NCI-H1092 (cell line): Measurements from ENCODE around the gene FAM151A.
A peak's percentile ranks its signal among the peaks of the same experiment; 100 is the strongest.

Experiments used
- DNase-seq: peaks from one replicate; lab custom pipeline; 2025; lab: John Stamatoyannopoulos, UW

FAM151A gene

DNA sequence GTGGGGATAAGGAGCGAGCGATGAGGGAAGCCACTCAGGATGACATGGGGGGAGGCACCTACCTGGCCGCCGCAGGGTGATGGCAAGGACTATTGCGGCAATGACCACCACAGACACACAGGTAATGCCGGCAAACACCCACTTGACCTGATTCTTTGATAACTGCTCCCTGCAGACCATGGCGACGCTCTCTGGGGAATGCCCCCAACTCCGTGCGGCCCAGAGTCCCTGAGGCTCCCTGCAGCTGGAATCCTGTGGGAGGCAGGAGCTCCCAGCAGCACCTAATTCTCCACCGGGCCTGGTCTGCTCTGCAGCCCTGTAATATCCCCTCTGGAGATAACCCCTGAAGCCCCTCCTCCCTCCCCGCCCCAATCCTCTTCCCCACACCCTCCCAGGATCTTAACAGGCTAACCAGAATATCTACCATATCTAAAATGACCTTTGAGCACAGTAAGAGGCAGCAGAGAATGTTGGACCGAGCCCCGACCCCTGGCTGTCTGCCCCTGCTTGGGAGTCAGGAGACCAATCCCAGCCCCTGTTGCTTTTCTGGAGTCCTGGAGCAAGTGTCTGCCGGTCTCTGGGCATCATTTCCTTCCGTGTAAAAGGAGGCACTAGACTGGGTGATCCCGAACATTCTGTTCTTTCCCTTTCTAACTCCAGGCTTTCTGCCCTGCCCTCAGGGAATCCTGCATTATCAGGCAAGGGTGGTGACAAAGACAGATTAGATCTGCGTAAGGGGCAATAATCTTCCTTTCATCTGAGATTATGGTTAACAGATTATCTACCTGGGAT, at the start of gene FAM151A:
Gene FAM151A, minus strand, starts transcription at position 310 of the 792 bp plus-strand sequence. Its CDS starts 130 bp downstream, at position 180.
- DNase-seq: no peak

DNA sequence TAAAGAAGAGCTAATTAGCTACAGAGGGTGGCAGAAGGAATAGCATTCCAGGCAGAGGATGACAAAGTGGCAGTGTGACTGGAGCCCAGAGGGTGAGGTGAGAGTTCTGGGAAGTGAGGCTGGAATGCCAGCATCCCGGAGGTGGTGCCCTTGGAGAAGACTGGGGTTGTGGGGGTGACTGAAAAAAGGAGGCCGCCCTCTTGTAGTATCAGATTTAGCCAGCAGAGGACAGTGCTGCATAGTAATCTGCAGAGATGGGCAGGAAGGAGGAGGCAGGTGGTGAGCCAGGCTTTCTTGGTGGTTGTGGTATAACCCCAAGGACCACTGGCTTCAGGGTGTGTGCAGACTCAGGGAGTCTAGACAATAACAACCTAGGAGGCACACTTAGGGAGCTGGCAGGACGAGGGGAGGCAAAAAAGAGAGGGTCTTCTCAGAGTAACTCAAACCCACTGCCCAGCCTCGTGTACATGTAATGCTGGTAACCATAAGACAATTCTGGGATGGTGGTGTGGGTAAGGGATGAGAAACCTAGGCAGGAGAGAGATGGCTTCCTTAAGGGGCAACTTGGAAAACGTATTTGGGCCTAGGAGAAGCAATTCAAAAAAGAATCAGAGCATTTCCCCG, 48.8 kb upstream of the FAM151A start:
- peak; percentile 19 for DNase-seq

DNA sequence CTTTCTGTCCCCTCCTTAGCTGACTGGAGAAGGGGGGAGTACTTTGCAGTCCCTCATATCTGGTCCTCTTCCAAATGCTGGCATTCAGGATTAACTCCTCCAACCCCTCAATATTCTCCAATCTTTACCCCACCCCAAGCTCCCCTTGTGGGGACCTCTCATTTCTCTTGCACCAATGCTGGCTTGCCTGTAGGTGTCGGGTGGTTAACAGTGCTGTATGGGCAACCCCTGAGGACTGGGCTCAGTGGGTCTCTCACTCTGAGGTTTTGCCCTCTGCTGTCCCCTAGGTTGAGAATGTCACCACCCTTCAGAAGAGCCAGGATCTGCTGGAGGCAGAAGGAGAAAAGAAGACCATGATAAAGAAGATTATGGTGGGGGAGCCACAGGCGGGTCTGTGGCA, 45.2 kb upstream of the FAM151A start:
- DNase-seq: no peak

DNA sequence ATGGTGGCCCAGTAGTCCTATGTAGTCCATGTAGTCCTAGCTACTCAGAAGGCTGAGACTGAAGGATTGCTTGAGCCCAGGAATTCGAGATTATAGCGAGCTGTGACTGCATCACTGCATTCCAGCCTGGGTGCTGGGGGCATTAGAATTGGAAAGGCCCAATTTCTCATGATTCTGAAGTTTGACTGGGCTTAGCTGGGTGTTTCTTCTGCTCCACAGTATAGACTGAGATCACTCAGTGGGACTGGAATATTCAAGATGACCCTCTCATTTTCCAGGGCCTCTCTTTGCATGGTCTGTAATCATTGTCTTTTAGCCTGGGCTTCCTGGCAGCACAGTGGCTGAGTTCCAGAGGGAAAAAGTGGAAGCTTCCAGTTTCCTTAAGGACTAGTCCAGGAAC, 44.5 kb upstream of the FAM151A start:
- no peak for DNase-seq

DNA sequence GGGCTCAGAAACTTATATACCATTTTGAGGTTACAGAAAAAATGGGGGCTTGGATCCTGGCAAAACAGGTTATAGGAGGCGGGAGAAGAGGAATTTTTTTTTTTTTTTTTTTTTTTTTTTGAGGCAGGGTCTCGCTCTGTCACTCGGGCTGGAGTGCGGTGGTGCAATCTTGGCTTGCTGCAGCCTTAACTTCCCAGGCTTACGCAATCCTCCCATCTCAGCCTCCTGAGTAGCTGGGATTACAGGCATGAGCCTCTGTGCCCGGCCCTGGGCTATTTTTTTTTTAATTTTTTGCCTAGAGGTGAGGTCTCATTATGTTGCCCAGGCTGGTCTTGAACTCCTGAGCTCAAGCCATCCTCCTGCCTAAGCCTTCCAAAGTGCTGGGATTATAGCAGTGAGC, 43.0 kb upstream of the FAM151A start:
- DNase-seq: no peak

DNA sequence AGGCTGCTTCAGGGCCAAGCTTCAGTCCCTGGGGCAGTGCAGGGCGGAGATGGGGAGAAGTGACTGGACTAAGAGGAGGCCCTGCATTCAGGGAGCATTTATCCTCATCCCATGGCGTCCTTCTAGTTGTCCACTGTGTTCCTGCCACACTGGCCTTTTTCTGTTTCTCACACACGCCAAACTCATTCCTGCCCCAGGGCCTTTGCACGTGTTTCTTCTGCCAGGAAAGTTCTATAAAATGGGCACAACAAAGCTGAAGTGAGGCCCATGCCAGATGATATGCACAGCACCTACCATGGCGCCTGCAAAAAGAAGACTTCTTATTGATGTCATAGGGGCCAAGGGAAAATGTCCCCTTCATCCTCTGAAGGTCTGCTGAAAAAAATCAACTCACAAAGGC, 42.5 kb upstream of the FAM151A start:
- DNase-seq: no peak

DNA sequence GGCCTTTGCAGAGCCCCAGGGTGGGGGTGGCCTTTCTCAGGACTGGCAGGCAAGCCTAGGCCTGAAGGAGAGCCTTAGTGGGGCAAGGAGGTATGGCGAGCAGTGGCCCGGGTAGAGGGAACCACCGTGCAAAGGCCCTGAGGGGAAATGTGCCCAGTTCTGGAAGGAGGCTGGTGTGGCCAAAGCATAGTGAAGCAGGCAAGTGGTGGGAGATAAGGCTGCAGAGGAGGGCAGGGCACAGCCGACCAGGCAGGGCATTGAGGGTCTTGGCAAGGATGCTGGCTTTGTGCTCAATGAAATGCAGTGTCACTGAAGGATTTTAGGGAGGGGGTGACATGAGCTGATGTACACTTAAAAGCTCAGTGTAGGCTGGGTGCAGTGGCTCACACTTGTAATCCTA, 41.0 kb upstream of the FAM151A start:
- no peak for DNase-seq

DNA sequence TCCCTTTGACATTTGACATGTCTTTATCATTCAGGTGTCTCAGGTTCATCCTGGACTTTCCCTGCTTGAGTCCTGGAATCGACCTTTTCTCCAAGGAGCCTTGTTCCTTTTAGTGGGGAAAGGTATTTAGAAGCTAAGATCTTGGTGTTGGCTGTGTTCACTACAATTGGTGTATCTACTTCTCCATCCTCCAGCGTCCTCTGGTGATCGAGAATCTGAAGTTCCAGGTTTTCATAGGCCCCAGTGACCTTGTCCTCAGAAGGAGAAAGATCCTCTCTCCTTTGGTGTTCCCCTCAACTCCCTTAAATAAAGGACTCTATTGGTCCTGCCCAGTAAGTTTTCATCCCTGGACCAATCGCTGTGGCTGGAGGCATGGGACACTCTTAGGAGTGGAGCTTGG, 40.4 kb upstream of the FAM151A start:
- no peak for DNase-seq

DNA sequence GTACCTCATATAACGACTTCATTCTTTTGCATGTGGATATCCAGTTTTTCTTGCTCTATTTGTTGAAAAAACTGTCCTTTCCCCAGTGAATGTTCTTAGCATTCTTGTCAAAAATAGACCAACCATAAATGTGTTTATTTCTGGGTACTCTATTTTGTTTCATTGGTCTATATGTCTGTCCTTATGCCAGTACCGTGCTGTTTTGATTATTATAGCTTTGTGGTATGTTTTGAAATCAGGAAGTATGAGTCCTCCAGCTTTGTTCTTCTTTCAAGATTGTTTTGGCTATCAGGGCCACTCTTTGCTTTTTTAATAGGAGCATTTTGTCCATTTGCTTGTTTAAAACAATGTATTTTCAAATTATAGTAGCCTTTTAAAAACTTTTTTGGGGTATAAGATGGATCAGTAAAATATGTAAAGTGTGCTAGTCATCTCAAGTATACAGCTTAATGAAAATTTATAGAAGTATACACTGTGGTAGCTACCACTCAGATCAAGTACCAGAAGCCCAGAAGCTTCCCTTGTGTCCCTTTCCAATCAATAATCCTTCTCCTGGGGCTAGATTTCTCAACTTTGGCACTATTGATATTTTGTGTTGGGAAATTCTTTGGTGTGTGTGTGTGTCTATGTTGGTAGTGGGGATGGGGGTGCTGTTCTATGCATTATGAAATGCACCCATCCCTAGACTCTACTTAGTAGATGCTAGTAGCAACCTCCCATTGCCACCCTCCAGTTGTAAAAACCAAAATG, 35.0 kb upstream of the FAM151A start:
- no peak for DNase-seq

DNA sequence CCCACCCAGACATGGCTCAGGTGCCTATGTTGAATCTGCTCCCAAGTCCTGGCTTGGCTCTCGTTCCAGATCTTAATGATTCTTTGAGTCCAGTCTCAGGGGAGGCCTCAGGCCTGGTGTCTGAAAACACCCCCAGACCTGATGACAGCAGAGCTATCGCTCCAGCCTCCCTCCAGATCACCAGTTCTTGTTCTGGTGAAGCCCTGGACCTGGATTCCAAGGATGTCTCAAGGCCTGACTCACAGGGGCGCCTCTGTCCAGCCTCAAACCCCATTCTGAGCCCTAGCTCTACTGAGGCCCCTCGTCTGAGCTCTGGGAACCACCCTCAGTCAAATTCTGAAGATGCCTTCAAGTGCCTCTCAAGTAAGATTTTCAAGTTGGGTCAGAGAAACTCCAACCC, 29.7 kb upstream of the FAM151A start:
- DNase-seq: no peak

DNA sequence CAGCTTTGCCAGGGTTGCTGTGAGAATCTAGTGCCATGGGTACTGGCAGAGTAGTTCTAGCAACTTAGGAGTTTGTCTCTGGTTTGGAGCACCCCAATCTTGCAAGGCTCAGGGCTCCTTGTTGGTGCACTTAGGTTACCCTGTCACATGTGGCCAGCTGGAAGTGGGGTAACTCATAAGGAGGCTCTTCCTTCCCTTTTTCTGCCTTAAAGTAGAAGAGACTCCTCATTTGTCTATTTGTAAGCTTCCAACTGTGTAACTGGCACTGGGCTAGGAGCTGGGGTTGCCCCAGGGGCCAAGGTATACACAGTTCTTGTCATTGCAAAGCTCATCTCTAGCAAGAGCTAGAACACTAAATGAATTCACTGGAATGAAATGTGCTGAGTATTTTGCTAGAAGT, 28.8 kb upstream of the FAM151A start:
- no peak for DNase-seq

DNA sequence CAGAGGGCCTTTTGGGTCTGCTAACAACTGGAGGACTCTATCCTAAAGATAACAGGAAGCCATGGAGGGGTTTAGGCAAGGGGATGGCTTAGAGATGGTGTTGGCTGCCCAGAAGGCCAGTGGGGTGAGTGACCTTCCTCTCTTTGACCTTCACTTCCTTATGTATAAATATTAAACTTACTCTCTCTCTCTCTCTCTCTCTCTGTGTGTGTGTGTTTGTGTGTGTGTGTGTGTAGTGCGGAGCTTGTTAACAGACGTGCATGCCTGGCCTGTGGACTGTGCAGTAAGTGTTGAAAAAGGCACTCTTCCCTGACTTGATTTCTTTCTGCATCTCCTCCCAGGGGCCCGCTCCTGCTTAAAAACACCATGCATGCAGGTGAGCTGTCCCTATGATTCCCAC, 28.3 kb upstream of the FAM151A start:
- no peak for DNase-seq

DNA sequence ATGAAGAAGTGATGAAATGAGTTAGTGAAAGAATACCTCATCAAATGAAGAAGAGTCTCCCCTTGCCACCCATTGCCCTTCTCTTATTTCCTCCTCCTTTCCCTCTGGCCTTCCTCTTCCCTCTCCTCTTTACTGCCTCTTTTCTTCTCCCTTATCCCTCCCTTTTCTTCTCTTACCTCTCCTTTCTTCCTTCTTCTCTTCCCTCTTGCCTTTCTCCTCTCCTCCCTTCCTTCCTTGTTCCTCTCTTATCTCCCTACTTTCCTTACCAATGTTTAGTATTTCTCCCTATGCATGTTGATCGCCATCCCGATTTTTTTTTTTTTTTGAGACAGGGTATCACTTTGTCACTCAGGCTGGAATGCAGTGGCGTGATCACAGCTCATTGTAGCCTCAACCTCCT, 27.1 kb upstream of the FAM151A start:
- DNase-seq: no peak

DNA sequence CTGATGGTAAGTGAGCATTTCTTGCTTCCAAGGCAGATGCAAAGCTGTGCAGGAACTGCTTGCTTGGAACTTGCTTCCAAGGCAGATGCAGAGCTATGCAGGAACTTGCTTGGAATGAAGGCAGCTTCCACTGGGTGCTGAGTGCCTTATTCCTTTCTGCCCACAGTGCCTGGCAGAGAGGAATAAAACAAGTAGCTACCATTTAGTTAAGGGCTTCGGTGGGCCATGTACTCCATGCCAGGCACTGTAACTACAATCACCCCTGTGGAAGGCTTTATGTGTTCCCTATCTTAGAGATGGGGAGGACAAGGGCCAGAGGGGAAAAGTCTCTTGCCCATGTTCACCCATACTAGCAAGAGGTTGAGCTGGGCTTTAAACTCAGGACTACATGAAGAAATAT, 26.6 kb upstream of the FAM151A start:
- DNase-seq: no peak

DNA sequence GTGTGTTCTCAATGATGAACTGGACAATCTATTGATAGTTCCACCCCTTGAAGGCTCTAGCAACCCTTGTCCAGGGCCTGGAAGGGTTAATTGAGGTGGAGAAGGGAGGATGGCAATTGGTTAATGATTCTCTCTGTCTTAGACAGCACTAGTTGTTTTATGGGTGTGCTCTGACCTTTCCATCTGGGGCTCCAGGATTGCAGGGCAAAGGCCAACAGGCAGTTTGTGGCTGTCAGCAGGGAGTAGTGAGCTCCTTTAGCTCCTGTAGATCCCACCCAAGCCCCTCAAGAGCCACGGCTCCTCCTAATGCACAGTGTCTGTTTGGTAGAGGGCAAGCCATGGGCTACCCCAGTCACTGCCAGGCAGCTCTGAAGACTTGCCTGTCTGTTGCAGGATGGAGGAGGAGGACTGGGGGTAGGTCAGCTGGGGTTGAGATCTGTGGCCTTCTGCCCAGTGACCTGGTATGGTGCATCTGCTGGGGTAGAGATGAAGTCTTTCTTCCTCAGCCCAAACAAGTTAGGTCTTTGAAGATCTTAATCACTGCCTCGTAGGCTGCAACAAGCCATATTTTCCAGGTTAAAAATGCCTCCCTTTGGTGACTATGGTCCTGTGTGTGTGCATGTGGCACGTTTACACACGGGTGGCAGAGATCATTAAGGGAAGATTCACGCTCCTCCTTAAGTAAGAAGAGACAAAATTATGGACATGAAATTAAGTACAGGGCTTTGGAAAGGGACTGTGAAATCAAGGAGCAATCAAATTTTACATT, 26.0 kb upstream of the FAM151A start:
- no peak for DNase-seq

DNA sequence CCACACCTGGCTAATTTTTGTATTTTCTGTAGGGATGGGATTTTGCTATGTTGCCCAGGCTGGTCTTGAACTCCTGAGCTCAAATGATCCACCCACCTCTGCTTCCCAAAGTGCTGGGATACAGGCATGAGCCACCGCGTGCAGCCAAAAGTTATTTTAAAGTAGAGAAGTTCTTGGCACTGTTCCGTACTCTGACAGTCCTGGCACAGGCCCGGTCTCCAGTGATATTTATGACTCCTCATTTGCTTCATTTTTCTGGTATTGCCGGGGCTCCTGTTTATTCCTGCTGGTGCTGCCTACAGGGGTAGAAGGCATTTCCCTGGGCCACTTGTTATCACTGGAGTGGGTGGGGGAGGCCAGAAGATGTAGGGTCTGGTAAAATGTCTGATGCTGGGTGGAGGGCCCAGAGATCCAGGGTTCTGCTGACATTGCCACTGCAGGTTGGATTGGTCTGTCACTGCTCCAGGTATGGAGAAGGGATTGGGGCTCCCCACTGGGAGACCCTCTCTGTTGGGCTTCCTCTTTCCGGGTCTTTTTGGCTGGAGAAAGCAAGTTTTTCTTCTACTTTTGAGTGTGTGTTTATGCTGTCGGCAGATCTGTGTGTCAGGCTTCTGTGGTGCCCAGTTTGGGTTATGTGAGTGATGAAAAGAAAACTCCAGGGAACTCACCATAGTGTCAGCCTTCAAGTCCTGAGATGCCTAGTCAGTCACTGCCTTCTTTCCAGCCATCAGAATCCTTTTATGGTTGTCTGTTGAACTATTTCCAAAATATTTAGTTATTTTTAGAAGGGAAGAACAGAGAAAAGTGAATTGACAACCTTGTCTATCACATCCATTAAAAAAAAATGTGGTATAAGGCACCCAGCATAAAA, 22.7 kb upstream of the FAM151A start:
- DNase-seq: no peak

DNA sequence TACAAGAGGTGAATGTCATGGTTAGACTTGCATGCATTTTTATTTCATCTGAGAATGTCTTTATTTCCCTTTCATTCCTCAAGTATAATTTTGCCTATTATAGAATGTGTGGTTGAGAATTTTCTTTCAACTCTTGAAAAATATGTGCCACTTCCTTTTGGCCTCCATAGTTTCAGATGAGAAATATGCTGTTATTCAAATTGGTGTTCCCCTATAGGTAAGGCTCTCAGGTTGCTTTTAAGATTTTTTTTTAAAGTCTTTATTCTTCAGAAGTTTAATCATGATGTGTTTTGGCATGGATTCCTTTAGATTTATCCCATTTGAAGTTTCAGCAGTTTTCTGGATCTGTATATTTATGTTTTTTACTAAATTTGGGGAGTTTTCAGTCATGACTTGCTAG, 20.4 kb upstream of the FAM151A start:
- no peak for DNase-seq

DNA sequence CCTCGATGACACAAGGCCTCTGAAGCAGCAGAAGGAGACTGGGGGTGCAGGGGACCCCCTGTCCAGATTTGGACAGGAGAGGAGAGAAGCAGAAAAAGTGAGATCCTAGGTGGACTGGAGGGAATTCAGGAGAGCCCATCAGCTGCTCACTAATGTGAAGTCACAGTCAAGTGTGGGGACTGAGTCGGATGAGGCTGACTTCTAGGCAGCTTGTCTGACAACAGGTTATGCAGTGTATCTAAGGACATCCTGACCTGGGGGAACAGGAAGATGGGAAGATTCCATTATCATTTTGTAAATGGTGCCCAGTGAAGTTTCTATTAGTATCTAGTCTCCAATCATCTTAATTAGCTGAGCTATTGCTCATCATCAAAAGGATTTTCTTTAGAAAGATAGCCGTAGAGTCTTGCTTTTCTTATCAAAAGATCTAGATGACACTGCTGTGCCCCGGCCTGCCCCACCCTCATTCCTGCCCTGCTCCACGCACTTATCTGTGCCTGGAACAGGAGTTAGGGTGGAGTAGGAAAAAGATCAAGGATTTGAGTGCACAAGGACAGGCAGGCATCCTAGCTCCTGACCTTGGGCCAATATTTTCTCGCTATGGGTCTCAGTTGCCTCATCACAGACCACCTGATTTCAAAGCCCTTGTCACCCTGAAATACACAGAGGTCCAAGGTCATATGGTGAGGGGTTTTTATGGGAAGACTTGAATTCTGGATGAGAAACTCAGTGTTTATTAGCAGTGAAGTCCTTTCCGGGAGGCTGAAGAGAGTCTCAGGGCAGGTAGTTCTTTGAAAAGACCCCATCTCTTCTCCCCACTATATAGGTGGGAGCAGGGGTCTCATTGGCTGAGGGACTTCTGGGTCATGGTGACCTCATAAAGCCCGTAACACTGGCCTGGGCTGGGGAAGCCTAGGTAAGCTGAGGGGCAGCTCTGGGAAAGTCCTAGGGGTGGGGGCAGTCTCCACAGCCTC, 17.8 kb upstream of the FAM151A start, which contains the start of gene MROH7:
Gene MROH7, plus strand, starts transcription at position 924 of the 974 bp plus-strand sequence. CDS start 11,141 bp downstream, outside the sequence.
- DNase-seq: no peak

DNA sequence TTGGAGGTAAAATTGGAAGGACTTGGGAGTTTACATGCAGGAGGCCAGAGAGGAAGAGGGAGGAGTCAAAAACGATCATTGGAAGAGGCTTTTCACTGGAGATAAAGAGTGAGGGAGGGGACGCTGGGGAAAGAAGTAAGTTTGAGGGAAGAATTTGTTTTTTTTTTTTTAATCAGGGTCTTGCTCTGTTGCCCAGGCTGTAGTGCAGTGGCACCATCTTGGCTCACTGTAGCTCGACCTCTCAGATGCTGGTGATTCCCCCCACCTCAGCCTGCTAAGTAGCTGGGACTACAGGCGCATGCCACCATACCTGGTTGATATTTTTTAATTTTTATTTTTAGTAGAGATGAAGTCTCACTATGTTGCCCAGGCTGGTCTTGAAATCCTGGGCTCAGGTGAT, 17.0 kb upstream of the FAM151A start:
- no peak for DNase-seq
